CD4-positive, alpha-beta T cell treated with Interleukin-21 for 1 hour (primary cell): ENCODE data around the gene CTDSPL2.
"Not testable (repeated sequence)": the region's sequence is repeated elsewhere in the genome, so short reads cannot be mapped to it uniquely, and the experiment has no call there.

ENCODE experiments used
- DNase-seq: peaks from one replicate; pipeline ENCODE4 v3.0.0-alpha.2; 2020

The CTDSPL2 gene

DNA sequence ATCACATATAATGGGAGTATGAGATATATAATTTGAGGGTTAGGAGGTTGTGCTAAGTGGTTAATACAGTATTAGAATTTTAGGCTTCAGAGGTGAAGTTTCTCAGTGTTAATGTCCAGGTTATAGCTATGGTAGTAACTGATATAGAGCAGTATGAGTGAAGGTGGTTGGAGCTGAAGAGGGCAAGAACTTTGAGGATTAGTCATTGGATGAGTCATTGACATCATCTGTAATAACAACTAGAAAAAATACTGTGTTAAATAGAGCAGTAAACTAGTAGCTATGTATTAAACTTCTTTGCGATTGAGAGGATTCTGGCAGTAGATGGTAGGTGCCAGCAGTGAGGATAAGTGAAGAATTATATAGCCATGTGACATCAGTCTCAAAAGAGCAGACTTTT lies 62.0 kb downstream of the CTDSPL2 start:
- no peak for DNase-seq

DNA sequence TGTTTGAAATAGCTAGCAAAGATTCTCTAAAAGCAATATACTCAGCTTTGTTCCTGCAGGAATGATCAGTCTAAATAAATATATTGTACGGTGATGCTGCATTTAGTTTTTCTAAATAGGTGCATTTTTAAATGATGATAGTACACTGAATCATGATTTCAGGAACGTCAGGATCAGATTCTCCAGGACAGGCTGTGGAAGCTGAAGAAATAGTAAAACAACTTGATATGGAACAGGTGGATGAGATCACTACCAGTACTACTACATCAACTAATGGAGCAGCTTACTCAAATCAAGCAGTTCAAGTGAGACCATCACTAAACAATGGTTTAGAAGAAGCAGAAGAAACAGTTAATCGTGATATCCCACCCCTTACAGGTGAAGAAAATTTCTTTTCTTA lies 63.2 kb downstream of the CTDSPL2 start:
- no peak for DNase-seq

DNA sequence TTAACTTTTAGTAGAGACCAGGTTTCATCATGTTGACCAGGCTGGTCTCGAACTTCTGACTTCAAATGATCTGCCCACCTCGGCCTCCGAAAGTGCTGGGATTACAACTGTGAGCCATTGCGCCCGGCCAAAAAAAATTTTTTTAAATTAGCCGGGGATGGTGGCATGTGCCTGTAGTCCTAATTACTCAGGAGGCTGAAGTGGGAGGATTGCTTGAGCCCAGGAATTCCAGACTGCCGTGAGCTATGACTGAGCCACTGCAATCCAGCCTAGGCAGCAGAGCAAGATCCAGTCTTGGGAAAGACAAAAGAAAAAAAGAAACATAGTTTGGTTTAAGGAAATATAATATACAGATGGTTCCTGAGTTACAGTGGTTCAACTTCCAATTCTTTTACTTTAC lies 64.6 kb downstream of the CTDSPL2 start:
- no peak for DNase-seq

DNA sequence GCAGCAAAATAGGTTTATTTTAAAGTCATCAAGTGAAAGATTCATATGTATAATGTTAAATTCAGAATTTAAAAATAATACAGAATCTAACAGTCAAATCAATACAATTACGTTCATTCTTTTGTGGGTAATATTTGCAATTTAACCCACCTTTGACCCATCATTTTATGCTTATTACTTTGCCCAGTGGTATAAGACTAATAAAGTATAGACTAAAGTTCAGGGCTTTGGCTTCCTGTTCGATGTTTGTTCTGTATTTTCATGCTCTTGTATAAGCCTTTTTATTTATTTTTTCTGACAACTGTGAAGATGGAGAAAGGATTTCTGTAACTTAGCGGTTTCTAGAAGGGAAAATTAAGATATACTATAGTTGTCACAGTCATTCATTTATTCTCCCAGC lies 65.2 kb downstream of the CTDSPL2 start:
- DNase-seq, result no peak

DNA sequence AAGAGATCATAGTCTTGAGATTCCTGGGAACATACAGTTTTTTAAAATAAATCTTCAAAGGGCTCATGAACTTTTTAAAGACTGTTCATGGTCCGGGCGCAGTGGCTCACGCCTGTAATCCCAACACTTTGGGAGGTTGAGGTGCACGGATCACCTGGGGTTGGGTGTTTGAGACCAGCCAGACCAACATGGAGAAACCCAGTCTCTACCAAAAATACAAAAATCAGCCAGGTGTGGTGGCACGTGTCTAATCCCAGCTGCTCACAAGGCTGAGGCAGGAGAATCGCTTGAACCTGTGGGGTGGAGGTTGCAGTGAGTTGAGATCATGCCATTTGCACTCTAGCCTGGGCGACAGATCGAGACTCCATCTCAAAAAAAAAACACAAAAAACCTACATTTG lies 68.1 kb downstream of the CTDSPL2 start:
- no peak for DNase-seq

DNA sequence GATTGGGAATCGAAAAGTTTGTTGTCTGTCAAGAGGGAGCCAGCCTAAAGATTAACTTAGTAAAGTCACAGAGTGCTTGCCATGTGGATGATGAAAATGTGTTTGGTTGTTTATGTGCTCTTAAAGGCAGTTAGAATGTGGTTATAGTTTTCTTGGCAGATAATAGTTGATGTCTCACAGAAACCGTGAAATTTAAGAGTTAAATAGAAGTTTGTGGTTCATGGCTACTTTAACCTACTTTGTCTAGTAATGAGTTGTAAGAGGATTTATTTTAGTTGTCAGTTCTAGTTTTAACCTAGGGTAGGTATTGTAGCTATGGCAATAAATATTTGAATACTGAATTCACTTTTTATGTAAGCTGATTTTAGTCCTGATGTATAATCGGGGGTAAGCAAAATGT lies 73.1 kb downstream of the CTDSPL2 start:
- DNase-seq, result no peak

DNA sequence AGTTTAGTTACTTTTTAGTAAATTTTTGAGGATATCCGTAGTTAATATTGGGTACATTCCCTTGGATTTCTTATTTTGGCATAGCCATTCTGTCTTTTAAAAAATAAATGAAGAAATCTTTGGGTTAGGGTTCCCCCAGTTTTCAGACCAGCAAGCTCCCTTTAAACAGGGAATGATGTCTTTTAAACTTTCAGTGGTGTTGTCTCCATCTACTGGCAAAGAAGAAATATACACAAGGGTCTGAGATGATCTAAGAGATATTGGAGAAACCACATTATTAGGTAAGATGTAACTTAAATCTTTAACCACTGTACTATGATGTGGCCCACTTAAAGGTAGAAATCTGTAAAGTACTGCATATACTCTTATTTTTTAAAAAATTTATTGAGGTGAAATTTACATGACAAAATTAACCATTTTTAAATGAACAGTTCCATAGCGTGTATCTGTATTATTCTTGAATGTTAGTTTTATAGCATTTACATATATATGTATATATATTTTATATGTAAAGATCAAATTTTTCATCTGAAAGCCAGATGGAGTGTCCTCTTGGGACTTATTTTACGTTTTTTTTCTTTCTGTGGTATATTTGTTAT lies 74.4 kb downstream of the CTDSPL2 start:
- DNase-seq, result peak; percentile 51

DNA sequence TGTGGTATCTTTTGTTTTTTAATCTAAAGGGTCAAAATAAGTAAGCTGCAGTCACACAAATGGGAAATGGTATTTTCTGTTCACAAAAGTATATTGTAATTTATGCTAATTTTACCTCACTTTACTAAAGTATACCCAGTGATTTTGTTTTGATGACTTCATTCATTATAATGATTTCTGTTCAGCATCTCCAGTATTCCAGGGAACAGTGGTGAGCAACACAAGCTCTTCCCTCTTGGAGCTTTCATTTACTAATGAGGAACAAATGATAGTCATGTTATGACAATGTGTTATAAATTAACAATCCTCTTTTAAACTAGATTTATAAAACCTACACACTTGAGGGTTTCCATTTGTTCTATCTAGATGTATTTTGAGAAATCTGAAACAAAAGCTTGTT lies 89.0 kb downstream of the CTDSPL2 start:
- DNase-seq, result no peak

DNA sequence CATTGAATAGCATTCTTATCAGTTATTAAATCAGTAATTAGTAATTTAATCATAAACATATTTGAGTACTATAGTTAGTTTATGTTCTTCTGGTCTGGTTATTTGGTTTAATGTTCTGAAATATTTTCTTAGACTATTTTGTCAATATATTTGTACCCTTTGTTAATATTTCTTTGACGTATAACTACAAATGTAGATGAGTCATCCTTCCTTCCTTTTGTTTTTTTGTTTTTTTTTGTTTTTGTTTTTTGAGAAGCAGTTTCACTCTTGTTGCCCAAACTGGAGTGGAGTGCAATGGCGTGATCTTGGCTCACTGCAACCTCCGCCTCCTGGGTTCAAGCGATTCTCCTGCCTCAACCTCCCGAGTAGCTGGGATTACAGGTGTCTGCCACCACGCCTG lies 92.1 kb downstream of the CTDSPL2 start:
- no peak for DNase-seq

DNA sequence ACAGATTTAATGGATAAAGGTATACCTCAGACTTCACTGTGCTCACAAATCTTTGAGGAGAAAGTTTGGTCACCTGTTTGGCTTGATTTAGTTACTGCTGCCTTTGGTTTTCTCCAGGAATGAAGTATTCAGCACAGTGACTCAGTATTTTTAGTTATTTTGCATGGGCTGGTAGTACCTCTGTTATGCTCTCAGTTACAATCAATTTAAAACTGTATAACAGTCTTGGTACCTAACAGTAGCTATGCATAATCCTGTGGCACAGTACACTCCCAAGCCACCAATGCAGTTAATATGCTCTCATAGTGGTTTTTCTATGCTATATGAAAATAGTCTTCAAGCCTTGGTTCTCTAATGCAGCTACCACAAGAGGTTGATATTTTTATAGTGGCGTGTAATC lies 97.6 kb downstream of the CTDSPL2 start:
- DNase-seq, result no peak

DNA sequence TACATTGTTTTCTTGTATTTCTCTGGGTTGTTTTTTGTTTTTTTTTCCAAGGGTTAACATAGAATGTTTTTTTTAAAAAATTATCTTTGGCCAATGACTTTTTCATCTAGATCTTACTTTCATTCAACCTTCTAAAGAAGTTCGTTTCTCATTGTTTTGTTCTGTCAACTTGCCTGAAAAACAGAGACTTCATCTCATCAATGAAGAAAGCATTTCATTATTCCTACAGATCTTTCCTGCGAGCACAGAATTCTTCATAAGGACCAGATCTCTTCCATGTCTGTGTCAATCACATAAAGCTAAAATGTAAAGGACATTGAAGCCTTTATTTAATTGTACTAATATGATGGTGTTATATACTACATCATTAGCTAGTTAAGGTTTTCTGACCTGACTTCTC lies 99.8 kb downstream of the CTDSPL2 start:
- DNase-seq, result no peak

DNA sequence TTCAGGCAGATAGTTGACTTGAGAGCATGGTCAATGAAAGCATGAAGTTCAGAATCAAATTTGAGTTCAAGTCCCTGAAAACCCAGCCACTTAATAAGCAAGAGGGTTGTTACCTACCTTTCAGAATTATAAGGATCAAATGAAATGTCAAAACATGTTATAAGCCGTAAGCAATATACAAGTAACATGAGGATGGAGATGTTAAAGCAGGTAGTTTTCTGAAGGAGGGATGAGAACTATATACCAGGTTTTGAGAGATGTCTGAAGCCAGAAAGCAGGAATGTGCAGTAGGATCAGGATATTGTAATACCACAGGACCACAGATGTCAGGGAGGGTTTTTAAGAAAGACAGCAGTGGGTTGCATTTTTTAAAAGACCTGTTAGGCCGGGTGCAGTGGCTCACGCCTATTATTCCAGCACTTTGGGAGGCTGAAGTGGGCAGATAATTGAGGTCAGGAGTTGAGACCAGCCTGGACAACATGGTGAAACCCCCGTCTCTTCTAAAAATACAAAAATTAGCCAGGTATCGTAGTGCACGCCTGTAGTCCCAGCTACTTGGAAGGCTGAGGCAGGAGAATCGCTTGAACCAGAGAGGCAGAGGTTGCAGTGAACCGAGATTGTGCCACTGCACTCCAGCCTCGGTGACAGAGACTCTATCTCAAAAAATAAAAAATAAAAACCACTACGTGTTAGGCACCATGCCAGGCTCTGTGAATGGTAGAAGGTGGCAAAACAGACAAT lies 102.6 kb downstream of the CTDSPL2 start:
- no peak for DNase-seq

DNA sequence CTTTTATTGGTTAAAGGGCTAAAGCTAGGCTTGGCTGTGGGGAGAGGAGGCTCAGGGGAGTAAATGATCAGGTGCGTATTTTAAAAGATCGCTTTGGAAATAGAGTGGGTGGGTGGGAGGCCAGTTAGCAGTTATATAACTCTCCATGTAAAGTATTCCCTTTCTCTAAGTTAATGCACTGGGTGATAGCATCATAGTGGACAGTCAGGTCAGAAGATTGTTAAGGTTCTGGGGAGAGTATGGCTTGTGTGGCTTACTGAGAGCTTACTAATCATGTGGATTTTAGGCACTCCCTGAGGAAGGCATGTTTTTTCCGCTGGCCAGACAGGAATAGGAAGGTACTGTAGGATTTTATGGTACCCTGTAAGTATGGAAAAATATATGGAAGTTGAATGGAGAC lies 103.2 kb downstream of the CTDSPL2 start:
- DNase-seq, result no peak

DNA sequence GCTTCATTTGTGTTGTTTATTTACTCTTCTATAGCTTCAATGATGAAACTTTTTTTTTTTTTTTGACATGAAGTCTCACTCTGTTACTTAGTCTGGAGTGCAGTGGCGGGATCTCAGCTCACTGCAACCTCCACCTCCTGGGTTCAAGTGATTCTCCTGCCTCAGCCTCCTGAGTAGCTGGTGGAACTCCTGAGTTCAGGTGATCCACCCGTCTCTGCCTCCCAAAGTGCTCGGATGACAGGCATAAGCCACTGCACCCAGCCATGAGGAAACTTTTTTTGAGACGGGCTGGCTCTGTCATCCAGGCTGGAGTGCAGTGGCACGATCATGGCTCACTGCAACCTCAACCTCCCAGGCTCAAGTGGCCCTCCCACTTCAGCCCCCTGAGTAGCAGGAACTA lies 104.8 kb downstream of the CTDSPL2 start:
- not testable (repeated sequence) for DNase-seq

DNA sequence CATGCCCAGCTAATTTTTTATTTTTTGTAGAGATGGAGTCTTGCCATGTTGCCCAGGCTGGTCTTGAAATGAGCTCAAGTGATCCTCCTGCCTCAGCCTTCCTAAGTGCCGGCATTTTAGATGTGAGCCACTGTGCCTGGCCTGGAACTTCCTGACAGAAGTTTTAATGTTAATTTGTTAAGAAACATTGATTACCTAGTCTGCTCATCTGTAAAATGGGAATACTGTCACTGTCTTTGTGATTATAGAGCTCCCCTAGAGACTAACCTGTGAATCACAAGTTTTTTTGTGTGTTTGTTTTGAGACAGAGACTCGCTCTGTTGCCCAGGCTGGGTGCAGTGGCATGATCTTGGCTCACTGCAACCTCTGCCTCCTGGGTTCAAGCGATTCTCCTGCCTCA lies 105.3 kb downstream of the CTDSPL2 start:
- DNase-seq, result no peak

DNA sequence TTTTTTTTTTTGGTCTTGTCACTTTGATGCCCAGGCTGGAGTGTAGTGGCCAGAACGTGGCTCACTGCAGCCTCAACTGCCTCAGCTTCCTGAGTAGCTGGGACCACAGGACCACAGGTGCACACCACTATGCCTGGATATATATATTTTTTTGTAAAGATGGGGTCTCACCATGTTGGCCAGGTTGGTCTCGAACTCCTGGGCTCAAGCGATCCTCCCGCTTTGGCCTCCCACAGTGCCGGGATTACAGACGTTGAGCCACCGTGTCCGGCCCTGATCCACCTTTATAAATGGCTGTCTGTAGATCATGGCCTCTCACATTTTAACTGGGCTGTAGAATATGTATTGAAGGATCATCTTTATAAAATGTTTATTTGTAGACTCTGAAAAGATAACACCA lies 107.7 kb downstream of the CTDSPL2 start:
- DNase-seq, result no peak

DNA sequence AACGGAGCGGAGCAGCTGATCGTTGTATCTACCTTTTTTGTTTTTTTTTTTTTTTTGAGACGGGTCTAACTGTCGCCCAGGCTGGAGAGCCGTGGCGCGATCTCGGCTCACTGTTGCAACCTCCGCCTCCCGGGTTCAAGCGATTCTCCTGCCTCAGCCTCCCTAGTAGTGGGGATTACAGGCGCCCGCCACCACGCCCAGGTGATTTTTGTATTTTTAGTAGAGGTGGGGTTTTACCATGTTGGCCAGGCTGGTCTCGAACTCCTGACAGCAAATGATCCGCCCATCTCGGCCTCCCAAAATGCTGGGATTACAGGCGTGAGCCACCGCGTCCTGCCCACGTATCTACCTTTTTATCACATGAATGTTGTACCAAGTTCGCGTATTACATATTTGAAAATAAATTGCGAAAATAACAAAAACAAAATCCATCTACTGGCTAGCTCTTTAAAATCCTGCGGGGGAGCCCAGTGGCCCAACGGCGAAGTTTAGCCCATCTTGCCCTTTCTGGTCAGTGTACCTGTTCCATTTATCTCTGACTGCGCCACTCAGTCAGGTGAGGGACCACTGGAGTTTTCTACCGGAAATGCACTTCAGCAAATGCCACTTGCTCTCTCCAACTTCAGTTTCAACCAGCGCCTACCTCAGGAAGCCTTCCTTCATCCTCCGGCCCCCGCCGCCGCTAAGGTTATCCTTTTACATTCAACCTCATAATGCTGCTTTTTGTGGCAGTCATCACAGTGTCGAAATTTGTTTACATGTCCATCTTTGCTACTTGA lies 108.3 kb downstream of the CTDSPL2 start:
- peak; percentile 39 for DNase-seq

DNA sequence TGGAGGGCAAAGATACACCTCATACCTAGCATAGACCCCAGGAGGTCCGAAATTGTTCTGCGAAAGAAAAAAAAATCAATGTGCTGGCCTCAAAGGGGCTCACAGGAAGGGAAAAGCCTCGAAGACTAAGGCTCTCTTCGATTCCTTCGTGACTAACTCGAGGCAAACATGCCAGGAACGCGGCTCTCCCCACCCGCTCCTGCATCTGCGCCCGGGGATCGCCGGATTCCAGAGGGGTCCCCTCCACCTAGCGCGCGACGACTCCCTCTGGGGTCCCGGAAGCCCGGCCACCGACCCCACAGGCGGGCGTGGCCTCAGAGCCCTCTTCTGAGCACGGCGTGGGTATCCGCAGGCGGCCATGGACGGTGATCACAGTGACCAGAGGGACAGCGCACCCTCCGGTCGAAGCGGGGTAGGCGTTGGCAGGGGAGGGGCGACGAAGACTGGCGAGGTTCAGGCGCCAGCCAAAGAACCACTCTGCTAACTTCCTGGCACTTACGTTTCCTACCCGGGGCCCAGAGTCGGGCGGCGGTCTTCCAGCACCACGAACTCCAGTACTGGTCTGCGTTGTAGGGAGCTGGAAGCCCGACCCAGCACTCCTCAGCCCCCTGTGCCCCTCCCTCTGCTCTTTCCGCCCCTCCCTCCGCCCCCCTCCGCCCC lies 109.0 kb downstream of the CTDSPL2 start:
- no peak for DNase-seq

DNA sequence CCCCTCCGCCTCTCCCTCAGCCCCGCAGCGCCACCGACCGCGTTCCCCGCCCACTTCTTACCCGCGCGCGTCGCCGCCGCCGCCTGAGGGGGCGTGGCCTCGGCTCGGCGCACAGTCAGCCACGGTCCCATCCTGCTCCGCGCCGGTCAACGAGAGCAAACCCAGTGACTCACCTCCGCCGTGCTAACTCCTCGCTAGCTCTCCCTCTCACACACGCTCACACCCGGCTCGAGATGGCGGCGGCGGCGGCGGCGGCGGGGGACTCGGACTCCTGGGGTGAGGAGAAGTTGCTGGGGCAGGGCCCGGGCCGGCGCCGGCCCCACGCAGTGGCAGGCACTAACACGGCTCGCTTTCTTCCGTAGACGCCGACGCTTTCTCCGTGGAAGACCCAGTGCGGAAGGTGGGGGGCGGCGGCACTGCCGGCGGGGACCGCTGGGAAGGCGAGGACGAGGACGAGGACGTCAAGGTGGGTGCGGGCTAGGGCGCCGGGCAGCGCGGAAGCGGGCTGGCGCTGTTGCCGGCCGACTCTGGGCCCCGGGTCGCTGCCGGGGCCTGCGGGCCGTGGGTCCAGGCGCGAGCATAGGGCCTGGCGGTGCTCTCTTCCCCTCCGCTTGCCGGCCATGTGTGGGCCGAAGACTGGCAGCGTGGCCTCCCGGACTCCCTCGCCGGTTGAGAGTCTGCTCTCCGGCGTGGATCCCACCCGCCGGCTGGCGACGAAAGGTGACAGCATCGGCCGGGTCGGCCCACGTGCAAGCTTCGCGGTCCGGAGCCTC lies 109.7 kb downstream of the CTDSPL2 start, which contains the start of gene EIF3J:
Gene EIF3J, plus strand, starts transcription at position 186 of the 773 bp plus-strand sequence. Its CDS starts 48 bp downstream, at position 234.
- peak; percentile 96 for DNase-seq

DNA sequence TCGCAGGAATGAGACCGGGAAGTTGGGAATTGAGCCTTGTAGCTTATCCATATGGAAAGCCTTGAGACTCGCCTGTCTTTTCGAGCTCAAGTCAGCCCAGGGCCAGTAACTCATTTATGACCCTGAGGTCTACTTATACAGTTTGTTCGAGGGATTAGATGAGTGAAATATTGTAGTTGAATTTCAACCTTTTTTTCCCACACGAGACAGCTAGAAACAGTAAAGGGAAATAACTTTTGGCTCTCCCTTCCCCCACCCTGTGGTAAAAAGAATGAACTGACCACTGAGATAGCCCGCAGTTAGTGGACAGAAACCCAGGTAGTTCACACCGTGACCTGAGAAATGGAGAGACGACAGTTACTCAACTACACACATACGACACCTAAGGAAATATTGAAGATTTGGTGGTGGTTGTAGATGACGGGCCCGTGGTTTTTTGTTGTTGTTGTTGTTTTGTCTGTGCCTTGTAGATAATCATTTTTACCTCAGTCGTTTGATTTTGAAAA lies 110.4 kb downstream of the CTDSPL2 start:
- peak; percentile 46 for DNase-seq

DNA sequence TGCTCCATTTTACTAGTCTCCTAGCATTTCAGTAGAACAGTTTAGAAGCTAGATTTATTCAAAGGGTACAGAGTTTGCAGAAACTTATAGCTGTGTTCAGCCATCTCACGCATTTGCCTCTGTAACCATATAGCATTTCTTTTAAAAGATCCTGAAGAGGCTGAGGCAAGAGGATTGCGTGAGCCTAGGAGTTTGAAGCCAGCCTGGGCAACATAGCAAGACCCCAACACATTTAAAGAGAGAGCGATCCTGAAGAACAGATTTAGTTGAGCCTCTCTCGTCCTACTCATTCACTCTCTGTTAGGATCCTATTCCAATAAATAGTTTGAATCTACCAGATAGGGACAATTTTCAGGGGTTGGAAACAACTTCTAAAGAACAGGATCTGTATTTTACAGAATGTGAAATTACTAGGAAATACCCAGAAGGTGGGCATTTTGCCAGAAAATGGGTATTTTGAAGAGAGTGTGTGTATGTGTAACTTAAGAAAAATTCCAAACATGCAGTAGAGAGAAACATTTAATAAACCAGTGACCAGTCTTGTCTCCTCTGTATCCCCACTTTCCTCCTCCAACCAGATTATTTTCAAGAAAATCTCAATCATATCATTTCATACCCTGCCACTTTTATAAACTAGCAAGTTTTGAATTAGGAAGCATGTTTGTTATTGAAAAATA lies 114.0 kb downstream of the CTDSPL2 start:
- DNase-seq, result no peak

DNA sequence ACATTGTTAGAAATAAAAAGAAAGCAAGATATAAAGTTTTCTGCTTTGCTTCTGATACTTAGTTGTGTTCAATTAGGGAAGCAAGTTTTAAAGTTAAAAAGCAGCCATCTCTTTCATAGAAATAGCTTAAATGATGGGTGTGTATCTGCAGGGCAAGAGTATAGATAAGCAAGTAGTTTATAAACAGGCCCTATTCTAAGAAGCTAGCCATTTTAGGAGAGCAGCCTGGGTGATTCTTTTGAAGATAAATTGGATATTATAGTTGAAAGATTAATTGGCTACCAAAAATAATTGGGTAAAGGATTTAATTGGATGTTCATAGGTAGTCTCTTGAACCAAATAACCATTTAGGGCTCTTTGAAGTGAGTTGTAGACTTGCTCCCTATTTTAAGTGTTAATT lies 115.2 kb downstream of the CTDSPL2 start:
- DNase-seq, result no peak
